ENCODE data around the gene TERF2IP. TPM values are rescaled to one million over a fixed set of nuclear protein-coding genes. Genes with fewer than 3 reads are reported as not detected.

The TERF2IP gene
- total RNA-seq, 1 donor from 2014 or later: 94.3 TPM

- peak; percentile 96 for DNase-seq (ENCODE audit: low spot score)
- Mint-ChIP-seq H3K27me3 (ENCODE audit: insufficient read depth) (no peaks in the 10 kb centered on the region), H3K4me3 (peak within 1 kb of the TSS; percentile 90), H3K36me3 (ENCODE audit: low read depth) (peaks cover 45% of the 10 kb centered on the region), H3K4me1 (ENCODE audit: low read depth) (peaks cover 54% of the 10 kb centered on the region), H3K27ac (peak within 1 kb of the TSS; percentile 98), H3K9me3 (no peaks in the 10 kb centered on the region)
- intact Hi-C loops (cut with micrococcal nuclease): loop anchor here (1.0 to 10.0 kb wide), 12 partner anchors 24 to 1567 kb away; partner anchors contain the start of genes CFDP1, GABARAPL2, KARS1 and PSMD7
Measured at GRCh38 chr16:75622761-75623605, 24.6 kb upstream of the TERF2IP start, which contains the start of gene ADAT1. Gene ADAT1 (minus strand): TSS chr16:75623281. CDS start chr16:75620799, 2,482 bp downstream.

GRCh38 chr16:75624921-75625334, 22.6 kb upstream of the TERF2IP start:
- Mint-ChIP-seq H3K27ac (peak overlapping the region; percentile 9), H3K4me1 (ENCODE audit: low read depth) (peaks cover 65% of the 10 kb centered on the region), H3K27me3 (ENCODE audit: insufficient read depth) (no peaks in the 10 kb centered on the region), H3K9me3 (no peaks in the 10 kb centered on the region), H3K36me3 (ENCODE audit: low read depth) (peaks cover 58% of the 10 kb centered on the region), H3K4me3 (no peak overlapping the region)
- intact Hi-C loops (cut with micrococcal nuclease): loop anchor here (5.0 to 10.0 kb wide), 2 partner anchors 243 to 640 kb away; partner anchors contain the start of gene WDR59
- no peak for DNase-seq (ENCODE audit: low spot score)

GRCh38 chr16:75626806-75627205, 20.8 kb upstream of the TERF2IP start:
- Mint-ChIP-seq H3K36me3 (ENCODE audit: low read depth) (peaks cover 64% of the 10 kb centered on the region), H3K27me3 (ENCODE audit: insufficient read depth) (no peaks in the 10 kb centered on the region), H3K4me1 (ENCODE audit: low read depth) (peaks cover 48% of the 10 kb centered on the region), H3K4me3 (no peak overlapping the region), H3K9me3 (no peaks in the 10 kb centered on the region), H3K27ac (peak overlapping the region; percentile 19)
- no peak for DNase-seq (ENCODE audit: low spot score)
- intact Hi-C loops (cut with micrococcal nuclease): loop anchor here (10.0 kb wide), 1 partner anchor 642 kb away; the partner anchor contains the start of gene WDR59

- H3K36me3 Mint-ChIP-seq (ENCODE audit: low read depth): peaks cover 70% of the 10 kb centered on the region
- peak overlapping the region; percentile 15 for H3K4me3 Mint-ChIP-seq
- peak overlapping the region; percentile 81 for H3K27ac Mint-ChIP-seq
- peaks cover 40% of the 10 kb centered on the region for H3K4me1 Mint-ChIP-seq (ENCODE audit: low read depth)
- H3K9me3 Mint-ChIP-seq: no peaks in the 10 kb centered on the region
- no peaks in the 10 kb centered on the region for H3K27me3 Mint-ChIP-seq (ENCODE audit: insufficient read depth)
- DNase-seq (ENCODE audit: low spot score): no peak
- intact Hi-C loops (cut with micrococcal nuclease): loop anchor here (10.0 kb wide), 1 partner anchor 643 kb away; the partner anchor contains the start of gene WDR59
Measured at GRCh38 chr16:75627851-75628250, 19.7 kb upstream of the TERF2IP start.

GRCh38 chr16:75628351-75628750, 19.2 kb upstream of the TERF2IP start:
- DNase-seq (ENCODE audit: low spot score): no peak
- Mint-ChIP-seq H3K27ac (peak overlapping the region; percentile 81), H3K36me3 (ENCODE audit: low read depth) (peaks cover 72% of the 10 kb centered on the region), H3K4me3 (peak overlapping the region; percentile 15), H3K27me3 (ENCODE audit: insufficient read depth) (no peaks in the 10 kb centered on the region), H3K9me3 (no peaks in the 10 kb centered on the region), H3K4me1 (ENCODE audit: low read depth) (peaks cover 37% of the 10 kb centered on the region)
- intact Hi-C loops (cut with micrococcal nuclease): loop anchor here (10.0 kb wide), 1 partner anchor 644 kb away; the partner anchor contains the start of gene WDR59

- Mint-ChIP-seq H3K4me1 (ENCODE audit: low read depth) (peaks cover 35% of the 10 kb centered on the region), H3K9me3 (no peaks in the 10 kb centered on the region), H3K27ac (peak overlapping the region; percentile 84), H3K4me3 (no peak overlapping the region), H3K27me3 (ENCODE audit: insufficient read depth) (no peaks in the 10 kb centered on the region), H3K36me3 (ENCODE audit: low read depth) (peaks cover 79% of the 10 kb centered on the region)
- DNase-seq (ENCODE audit: low spot score): no peak
- intact Hi-C loops (cut with micrococcal nuclease): loop anchor here (10.0 kb wide), 1 partner anchor 644 kb away; the partner anchor contains the start of gene WDR59
Measured at GRCh38 chr16:75629132-75629531, 18.4 kb upstream of the TERF2IP start.

GRCh38 chr16:75630052-75630451, 17.5 kb upstream of the TERF2IP start:
- Mint-ChIP-seq H3K36me3 (ENCODE audit: low read depth) (peaks cover 78% of the 10 kb centered on the region), H3K27ac (no peak overlapping the region), H3K4me3 (no peak overlapping the region), H3K27me3 (ENCODE audit: insufficient read depth) (no peaks in the 10 kb centered on the region), H3K9me3 (no peaks in the 10 kb centered on the region), H3K4me1 (ENCODE audit: low read depth) (peaks cover 34% of the 10 kb centered on the region)
- DNase-seq (ENCODE audit: low spot score): no peak
- intact Hi-C loops (cut with micrococcal nuclease): no loop called here

GRCh38 chr16:75632857-75633256, 14.7 kb upstream of the TERF2IP start:
- H3K36me3 Mint-ChIP-seq (ENCODE audit: low read depth): peaks cover 75% of the 10 kb centered on the region
- intact Hi-C loops (cut with micrococcal nuclease): no loop called here

GRCh38 chr16:75635036-75635435, 12.5 kb upstream of the TERF2IP start:
- no peak for DNase-seq (ENCODE audit: low spot score)
- Mint-ChIP-seq H3K4me3 (no peak overlapping the region), H3K36me3 (ENCODE audit: low read depth) (peaks cover 64% of the 10 kb centered on the region), H3K9me3 (no peaks in the 10 kb centered on the region), H3K27me3 (ENCODE audit: insufficient read depth) (no peaks in the 10 kb centered on the region), H3K27ac (no peak overlapping the region), H3K4me1 (ENCODE audit: low read depth) (peaks cover 13% of the 10 kb centered on the region)
- intact Hi-C loops (cut with micrococcal nuclease): no loop called here

More at GRCh38 chr16:75632857-75633256, 14.7 kb upstream of the TERF2IP start:
- no peaks in the 10 kb centered on the region for H3K27me3 Mint-ChIP-seq (ENCODE audit: insufficient read depth)
- no peak overlapping the region for H3K27ac Mint-ChIP-seq
- no peak for DNase-seq (ENCODE audit: low spot score)
- H3K9me3 Mint-ChIP-seq: no peaks in the 10 kb centered on the region
- H3K4me3 Mint-ChIP-seq: no peak overlapping the region
- peaks cover 26% of the 10 kb centered on the region for H3K4me1 Mint-ChIP-seq (ENCODE audit: low read depth)

GRCh38 chr16:75640598-75640997, 7.0 kb upstream of the TERF2IP start:
- H3K4me3 Mint-ChIP-seq: no peak overlapping the region
- intact Hi-C loops (cut with micrococcal nuclease): loop anchor here (10.0 kb wide), 1 partner anchor 1036 kb away; the partner anchor contains the start of gene GLG1
- H3K36me3 Mint-ChIP-seq (ENCODE audit: low read depth): peaks cover 59% of the 10 kb centered on the region
- no peaks in the 10 kb centered on the region for H3K27me3 Mint-ChIP-seq (ENCODE audit: insufficient read depth)
- no peak for DNase-seq (ENCODE audit: low spot score)
- H3K27ac Mint-ChIP-seq: no peak overlapping the region
- no peaks in the 10 kb centered on the region for H3K9me3 Mint-ChIP-seq
- peaks cover 31% of the 10 kb centered on the region for H3K4me1 Mint-ChIP-seq (ENCODE audit: low read depth)

GRCh38 chr16:75644240-75645012, 3.1 kb upstream of the TERF2IP start:
- Mint-ChIP-seq H3K4me1 (ENCODE audit: low read depth) (peaks cover 26% of the 10 kb centered on the region), H3K36me3 (ENCODE audit: low read depth) (peaks cover 54% of the 10 kb centered on the region), H3K27me3 (ENCODE audit: insufficient read depth) (no peaks in the 10 kb centered on the region), H3K9me3 (no peaks in the 10 kb centered on the region), H3K27ac (peak overlapping the region; percentile 68), H3K4me3 (peak overlapping the region; percentile 96)
- no peak for DNase-seq (ENCODE audit: low spot score)
- intact Hi-C loops (cut with micrococcal nuclease): loop anchor here (5.0 to 10.0 kb wide), 4 partner anchors 1040 to 1568 kb away; partner anchors contain the start of genes GLG1 and PSMD7

GRCh38 chr16:75647112-75647491, 471 bp upstream of the TERF2IP start:
- Mint-ChIP-seq H3K27ac (peak overlapping the region; percentile 97), H3K9me3 (no peaks in the 10 kb centered on the region), H3K4me3 (peak overlapping the region; percentile 96), H3K4me1 (ENCODE audit: low read depth) (peaks cover 52% of the 10 kb centered on the region), H3K36me3 (ENCODE audit: low read depth) (peaks cover 48% of the 10 kb centered on the region), H3K27me3 (ENCODE audit: insufficient read depth) (no peaks in the 10 kb centered on the region)
- intact Hi-C loops (cut with micrococcal nuclease): loop anchor here (1.0 to 10.0 kb wide), 12 partner anchors 24 to 1565 kb away; partner anchors contain the start of genes ADAT1, CFDP1, GABARAPL2 and GLG1
- DNase-seq (ENCODE audit: low spot score): no peak

Data from activated T-helper 1 cell treated with anti-CD3 and anti-CD28 coated beads, Interleukin-12 subunit alpha, Interleukin-12 subunit beta, Interleukin-2, Interleukin-4 antibody, amounts not matched to agents 30 ng/mL and 10 ng/mL and 1 ng/mL, durations not matched to agents 14 hours and 24 hours and 36 hours (primary cell).